ENCODE data around the gene PON3.

The PON3 gene

DNA sequence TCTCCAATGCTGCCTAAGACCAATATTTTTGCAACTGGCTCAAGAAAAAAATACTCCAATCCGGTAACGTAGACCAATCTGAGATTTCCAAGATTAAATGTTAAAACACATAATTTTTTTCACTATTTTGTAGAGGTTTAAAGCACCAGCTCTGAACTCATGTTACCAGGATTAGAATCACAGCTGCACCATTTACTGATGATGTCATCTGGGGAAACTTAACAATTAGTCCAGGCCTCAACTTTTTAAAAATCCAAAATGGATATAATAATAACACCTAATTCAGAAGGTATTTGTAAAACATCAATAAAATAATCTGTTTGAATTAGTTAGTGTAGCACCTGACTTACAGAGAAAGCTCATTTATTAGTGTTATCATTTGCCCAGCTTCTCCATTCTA, 86.2 kb downstream of the PON3 start:
- no peak for DNase-seq (ENCODE audit: low read depth in 1 of 2, low spot score in 1 of 2)
